Osteoblast (primary cell): ENCODE measurements around the gene RIC8B. TPM values are rescaled to one million over a fixed set of nuclear protein-coding genes. Genes with fewer than 3 reads are reported as not detected.

Source experiments
- DNase-seq: peaks from one replicate; pipeline ENCODE4 v3.0.0; 2011; ENCODE audit warnings: low spot score, mixed read lengths; ENCODE audit not compliant: insufficient read length; ENCODE audit errors: missing footprints
- H2AFZ ChIP-seq: 2 replicates; pipeline ENCODE4 v1.6.0; 2011; ENCODE audit warnings: mild to moderate bottlenecking, low read length
- H3K27ac ChIP-seq: 2 replicates; pipeline ENCODE4 v1.5.1; 2011; ENCODE audit warnings: mild to moderate bottlenecking, low read depth, low read length, moderate library complexity
- H3K27me3 ChIP-seq: 2 replicates; pipeline ENCODE4 v1.6.0; 2012; ENCODE audit warnings: mild to moderate bottlenecking, control low read depth, inconsistent platforms, low read length, moderate library complexity; ENCODE audit not compliant: insufficient read depth
- H3K36me3 ChIP-seq: 2 replicates; pipeline ENCODE4 v1.5.1; 2011; ENCODE audit warnings: mild to moderate bottlenecking, low read length, control low read depth, moderate library complexity; ENCODE audit not compliant: insufficient read depth
- H3K4me1 ChIP-seq: 2 replicates; pipeline ENCODE4 v1.5.1; 2011; ENCODE audit warnings: mild to moderate bottlenecking, low read length, control low read depth, moderate library complexity; ENCODE audit not compliant: insufficient read depth
- H3K4me2 ChIP-seq: 2 replicates; pipeline ENCODE4 v1.6.0; 2011; ENCODE audit warnings: mild to moderate bottlenecking, low read length; ENCODE audit not compliant: insufficient read depth
- H3K4me3 ChIP-seq: fragments of 200-600 bp; sonication (generic); 3 replicates; pipeline ENCODE4 v1.5.1; 2012; ENCODE audit warnings: mild to moderate bottlenecking, low read length, inconsistent platforms; ENCODE audit not compliant: insufficient read depth
- H3K79me2 ChIP-seq: 2 replicates; pipeline ENCODE4 v1.6.0; 2012; ENCODE audit warnings: mild to moderate bottlenecking, low read length, control low read depth, inconsistent platforms; ENCODE audit not compliant: insufficient read depth
- H3K9me3 ChIP-seq: 2 replicates; pipeline ENCODE4 v1.5.1; 2011; ENCODE audit warnings: low read depth, low read length, control low read depth
- H4K20me1 ChIP-seq: 2 replicates; pipeline ENCODE4 v1.6.0; 2012; ENCODE audit warnings: mild to moderate bottlenecking, low read length, control low read depth; ENCODE audit not compliant: insufficient read depth
- total RNA-seq: library from RNA; depleted of rRNA; stranded (reverse); fragments of >200 nt; gene quantifications from 2 replicates; pipeline ENCODE4 v1.2.3, GENCODE V29; 2012
- TF ChIP-seq, protein P1 (sequence below): IDR thresholded peaks from 2 replicates; pipeline ENCODE4 v1.5.1; 2011; ENCODE audit warnings: mild to moderate bottlenecking, low read depth, low read length, moderate library complexity; ENCODE audit errors: extremely low read depth

Gene RIC8B
- total RNA-seq, 1 donor, result 13.4 TPM

DNA sequence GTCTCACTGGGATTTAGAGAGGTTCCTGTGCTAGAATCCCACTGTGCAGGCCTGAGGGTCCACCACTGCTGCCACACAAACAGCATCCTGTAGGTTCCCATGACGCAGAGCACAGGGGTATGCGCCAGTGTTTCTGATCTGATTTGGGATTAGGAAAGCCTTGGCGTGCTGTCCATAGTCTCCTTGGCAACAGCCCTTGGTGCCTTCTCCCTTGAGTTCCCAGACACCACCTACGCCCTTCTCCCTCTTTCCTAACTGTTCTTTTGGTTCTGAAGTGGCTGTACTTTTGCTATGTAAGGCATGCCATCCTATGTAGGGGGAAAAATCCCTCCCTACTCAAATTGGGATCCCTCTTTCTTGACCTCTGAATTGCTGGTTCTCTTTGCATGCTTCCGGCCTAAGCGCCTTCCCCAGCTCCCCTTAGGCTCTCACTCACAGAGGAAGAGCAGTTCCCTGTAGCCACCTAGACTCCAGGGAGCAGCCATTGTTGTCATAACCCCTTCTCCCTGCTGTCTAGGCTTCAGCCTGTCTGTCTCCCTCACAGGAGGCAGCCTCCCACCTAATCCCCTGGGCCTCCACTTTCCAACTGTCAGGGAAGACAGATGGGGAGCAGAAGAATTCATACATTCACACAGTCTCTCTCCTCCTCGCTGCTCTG is 14.8 kb upstream of the RIC8B start:
- Histone ChIP-seq H3K36me3 (no peaks in the 10 kb centered on the region), H3K9me3 (no peaks in the 10 kb centered on the region), H3K79me2 (no peaks in the 10 kb centered on the region), H3K27me3 (no peaks in the 10 kb centered on the region), H3K4me3 (no peak overlapping the region), H4K20me1 (no peaks in the 10 kb centered on the region), H2AFZ (peak overlapping the region; percentile 75), H3K27ac (no peak overlapping the region), H3K4me1 (peaks cover 5% of the 10 kb centered on the region), H3K4me2 (no peak overlapping the region)
- no peak for DNase-seq
- TF ChIP-seq, protein P1, sequence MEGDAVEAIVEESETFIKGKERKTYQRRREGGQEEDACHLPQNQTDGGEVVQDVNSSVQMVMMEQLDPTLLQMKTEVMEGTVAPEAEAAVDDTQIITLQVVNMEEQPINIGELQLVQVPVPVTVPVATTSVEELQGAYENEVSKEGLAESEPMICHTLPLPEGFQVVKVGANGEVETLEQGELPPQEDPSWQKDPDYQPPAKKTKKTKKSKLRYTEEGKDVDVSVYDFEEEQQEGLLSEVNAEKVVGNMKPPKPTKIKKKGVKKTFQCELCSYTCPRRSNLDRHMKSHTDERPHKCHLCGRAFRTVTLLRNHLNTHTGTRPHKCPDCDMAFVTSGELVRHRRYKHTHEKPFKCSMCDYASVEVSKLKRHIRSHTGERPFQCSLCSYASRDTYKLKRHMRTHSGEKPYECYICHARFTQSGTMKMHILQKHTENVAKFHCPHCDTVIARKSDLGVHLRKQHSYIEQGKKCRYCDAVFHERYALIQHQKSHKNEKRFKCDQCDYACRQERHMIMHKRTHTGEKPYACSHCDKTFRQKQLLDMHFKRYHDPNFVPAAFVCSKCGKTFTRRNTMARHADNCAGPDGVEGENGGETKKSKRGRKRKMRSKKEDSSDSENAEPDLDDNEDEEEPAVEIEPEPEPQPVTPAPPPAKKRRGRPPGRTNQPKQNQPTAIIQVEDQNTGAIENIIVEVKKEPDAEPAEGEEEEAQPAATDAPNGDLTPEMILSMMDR, result no peak

DNA sequence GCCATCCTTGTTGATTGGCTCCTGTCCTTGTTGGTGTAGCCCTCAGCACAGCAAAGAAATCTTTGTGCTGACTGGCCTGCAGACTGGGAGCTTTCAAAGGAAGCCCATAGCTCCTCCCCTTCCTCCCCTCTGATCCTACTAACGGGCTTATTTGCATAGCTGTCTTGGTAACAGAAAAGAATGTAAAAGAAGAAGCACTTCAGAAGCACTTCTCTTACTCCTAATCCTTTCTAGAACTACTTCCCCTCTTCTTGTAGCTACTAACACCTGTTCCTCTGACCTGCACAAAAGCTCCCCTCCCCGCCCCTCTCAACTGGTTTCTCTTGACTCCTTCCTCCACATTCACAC is 14.3 kb upstream of the RIC8B start:
- no peaks in the 10 kb centered on the region for H3K27me3 ChIP-seq
- TF ChIP-seq, protein P1, result no peak
- no peaks in the 10 kb centered on the region for H4K20me1 ChIP-seq
- H3K4me1 ChIP-seq, result peaks cover 5% of the 10 kb centered on the region
- H3K36me3 ChIP-seq, result no peaks in the 10 kb centered on the region
- peak overlapping the region; percentile 75 for H2AFZ ChIP-seq
- H3K79me2 ChIP-seq, result no peaks in the 10 kb centered on the region
- H3K4me3 ChIP-seq, result no peak overlapping the region
- DNase-seq, result no peak
- H3K9me3 ChIP-seq, result no peaks in the 10 kb centered on the region
- no peak overlapping the region for H3K4me2 ChIP-seq
- no peak overlapping the region for H3K27ac ChIP-seq

DNA sequence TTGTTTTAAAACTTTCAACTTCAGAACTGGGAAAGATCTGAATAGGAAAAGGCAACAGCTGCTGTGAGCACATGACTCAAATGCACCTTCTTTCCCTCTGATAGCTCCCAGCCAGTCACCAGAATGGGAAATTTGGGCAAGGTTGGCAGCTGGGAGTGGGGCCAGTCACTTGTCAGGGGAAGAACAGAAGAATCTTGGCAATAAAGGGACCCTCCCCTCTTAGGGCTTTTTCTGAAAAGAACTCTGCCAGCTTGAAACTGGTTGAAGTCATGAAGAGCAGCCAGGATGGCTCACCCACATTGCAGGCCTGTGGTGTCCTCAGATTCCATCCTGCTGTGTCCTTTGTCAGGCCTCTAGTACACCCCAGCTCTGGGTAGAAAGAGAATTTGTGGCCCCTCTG is 10.3 kb upstream of the RIC8B start:
- Histone ChIP-seq H3K4me3 (no peak overlapping the region), H2AFZ (no peak overlapping the region), H3K27me3 (peaks cover 2% of the 10 kb centered on the region), H4K20me1 (no peaks in the 10 kb centered on the region), H3K36me3 (no peaks in the 10 kb centered on the region), H3K9me3 (no peaks in the 10 kb centered on the region), H3K4me1 (peaks cover 20% of the 10 kb centered on the region), H3K79me2 (no peaks in the 10 kb centered on the region), H3K27ac (no peak overlapping the region), H3K4me2 (no peak overlapping the region)
- TF ChIP-seq, protein P1, result no peak
- DNase-seq, result peak; percentile 43

DNA sequence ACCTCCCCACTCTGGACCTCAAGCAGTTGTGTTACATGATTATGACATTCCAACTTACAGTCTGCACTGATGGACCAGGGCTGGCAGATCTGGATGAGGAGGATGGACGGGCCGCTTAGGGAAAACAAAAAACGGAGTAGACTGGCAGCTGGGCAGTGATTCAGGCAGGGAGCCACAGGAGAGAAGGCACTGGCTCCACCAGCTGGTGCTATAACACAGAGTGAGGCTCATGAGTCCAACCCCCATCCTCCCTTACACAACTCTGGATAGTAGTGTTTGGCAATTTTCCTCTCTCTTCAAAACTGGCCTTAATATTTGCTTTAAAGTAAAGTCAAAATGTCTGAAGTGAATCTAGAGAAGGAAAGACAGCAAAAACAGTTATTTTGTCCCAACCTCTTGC is 9.7 kb upstream of the RIC8B start:
- Histone ChIP-seq H3K4me1 (peaks cover 20% of the 10 kb centered on the region), H3K4me3 (no peak overlapping the region), H2AFZ (no peak overlapping the region), H3K27me3 (peaks cover 2% of the 10 kb centered on the region), H3K4me2 (no peak overlapping the region), H3K27ac (no peak overlapping the region), H3K36me3 (no peaks in the 10 kb centered on the region), H3K9me3 (no peaks in the 10 kb centered on the region), H4K20me1 (no peaks in the 10 kb centered on the region), H3K79me2 (no peaks in the 10 kb centered on the region)
- TF ChIP-seq, protein P1, result peak; percentile 17
- DNase-seq, result no peak
